HFFc6 (cell line): Measurements from ENCODE around the gene PPP3CA. TPM values are rescaled to one million over a fixed set of nuclear protein-coding genes. Genes with fewer than 3 reads are reported as not detected.

Source experiments
- DNase-seq: peaks from one replicate; pipeline ENCODE4 v3.0.0-alpha.2; 2018
- H3K27ac Mint-ChIP-seq: 2 replicates; pipeline ENCODE4 v1.8.0; 2020; ENCODE audit warnings: mild to moderate bottlenecking, mixed read lengths
- H3K27me3 Mint-ChIP-seq: 2 replicates; pipeline ENCODE4 v1.8.0; 2021; ENCODE audit warnings: mild to moderate bottlenecking, moderate library complexity, mixed read lengths; ENCODE audit not compliant: insufficient read depth
- H3K36me3 Mint-ChIP-seq: 2 replicates; pipeline ENCODE4 v1.8.0; 2021; ENCODE audit warnings: low read depth, mixed read lengths
- H3K4me1 Mint-ChIP-seq: 2 replicates; pipeline ENCODE4 v1.8.0; 2020; ENCODE audit warnings: low read depth, mixed read lengths
- H3K4me3 Mint-ChIP-seq: 2 replicates; pipeline ENCODE4 v1.8.0; 2020; ENCODE audit warnings: mild to moderate bottlenecking, moderate library complexity, mixed read lengths
- H3K9me3 Mint-ChIP-seq: 2 replicates; pipeline ENCODE4 v1.8.0; 2020; ENCODE audit warnings: mild to moderate bottlenecking, mixed read lengths
- CTCF ChIP-seq: fragments of 200-600 bp; sonication (generic); IDR thresholded peaks from 2 replicates; pipeline ENCODE4 v1.5.0; 2021; ENCODE audit warnings: antibody characterized with exemption, mild to moderate bottlenecking
- total RNA-seq, 6 experiments: library from RNA; stranded (reverse); fragmentation: NEBNext Ultra II Directional; extraction: Animal tissue kit (Norgen Biotek cat#: 25700); gene quantifications; 2 replicates in 1 of 6; 3 replicates in 5 of 6; pipeline ENCODE4 v1.2.3, GENCODE V29; 2021

PPP3CA gene
- total RNA-seq, 6 experiments from 2014 or later: 45.9 to 59.6 (median 55.0) TPM

- no peak for DNase-seq
- H3K36me3 Mint-ChIP-seq: peaks cover 9% of the 10 kb centered on the region
- H3K4me1 Mint-ChIP-seq: peaks cover 21% of the 10 kb centered on the region
- H3K27ac Mint-ChIP-seq: peak overlapping the region; percentile 72
- no peak for TF ChIP-seq CTCF
- H3K9me3 Mint-ChIP-seq: no peaks in the 10 kb centered on the region
- no peak overlapping the region for H3K4me3 Mint-ChIP-seq
- no peaks in the 10 kb centered on the region for H3K27me3 Mint-ChIP-seq
Measured at GRCh38 chr4:101192244-101192643, 155.1 kb downstream of the PPP3CA start.

DNA sequence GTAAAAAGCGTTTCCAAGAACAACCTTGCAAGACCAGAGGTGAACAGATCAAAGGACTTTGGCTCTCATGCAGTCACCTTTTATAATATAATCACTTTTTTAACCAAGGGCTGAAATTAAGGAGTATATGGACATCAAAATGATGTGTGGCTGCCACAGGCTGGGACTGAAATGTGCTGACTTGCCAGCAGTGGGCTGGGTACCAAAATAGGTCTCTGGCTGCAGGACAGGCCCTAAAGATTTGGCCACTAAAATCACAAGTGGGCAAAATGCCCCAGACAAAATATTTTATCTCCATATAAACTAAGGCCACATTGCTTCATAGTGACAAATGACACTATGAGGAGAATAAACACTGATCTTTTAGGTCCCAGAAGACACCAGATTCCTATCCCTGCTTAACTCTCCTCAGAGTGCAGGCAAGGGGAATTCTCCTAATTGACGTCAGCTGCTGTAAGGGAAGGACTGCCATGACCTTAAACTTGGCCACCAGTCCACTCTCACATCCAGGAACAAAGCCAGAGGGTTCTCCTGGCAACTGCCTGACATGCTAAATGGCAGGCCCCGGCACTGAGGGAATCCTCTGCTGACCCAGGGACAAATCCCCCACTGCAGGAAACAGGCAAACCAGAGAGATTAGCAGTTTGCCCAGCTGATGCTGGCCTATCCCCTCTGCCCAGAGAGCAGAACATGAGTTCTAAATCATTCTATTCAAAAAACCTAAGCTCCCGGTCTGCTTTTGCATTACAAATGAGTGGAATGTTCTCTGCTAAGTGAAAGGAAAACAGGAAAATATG, 155.8 kb downstream of the PPP3CA start:
- no peak for TF ChIP-seq CTCF
- DNase-seq: peak; percentile 69
- Mint-ChIP-seq H3K4me3 (peak overlapping the region; percentile 33; the same call in 1 of the 2 replicates), H3K27me3 (no peaks in the 10 kb centered on the region), H3K27ac (peak overlapping the region; percentile 72), H3K4me1 (peaks cover 21% of the 10 kb centered on the region), H3K9me3 (no peaks in the 10 kb centered on the region), H3K36me3 (peaks cover 9% of the 10 kb centered on the region)

DNA sequence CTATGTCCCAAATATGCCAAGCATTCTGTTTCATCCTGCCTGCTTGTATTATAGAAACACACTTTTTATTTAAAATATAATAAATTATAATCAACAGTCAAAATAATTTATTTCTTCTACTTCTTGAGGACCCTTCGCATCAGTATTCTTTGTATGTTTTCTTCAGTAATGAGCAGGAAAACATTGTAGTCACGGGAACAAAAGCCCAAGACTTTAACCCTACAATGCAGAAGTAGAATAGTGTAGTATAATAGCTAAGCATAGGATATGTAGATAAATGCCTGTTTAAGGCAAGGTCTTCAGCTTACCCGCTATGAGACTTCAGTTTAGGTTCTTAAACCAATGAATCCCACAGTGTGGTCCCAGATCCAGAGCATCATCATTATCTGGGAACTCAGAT, 156.6 kb downstream of the PPP3CA start:
- DNase-seq: no peak
- no peak for TF ChIP-seq CTCF
- Mint-ChIP-seq H3K27me3 (no peaks in the 10 kb centered on the region), H3K4me3 (no peak overlapping the region), H3K36me3 (peaks cover 9% of the 10 kb centered on the region), H3K9me3 (no peaks in the 10 kb centered on the region), H3K27ac (no peak overlapping the region), H3K4me1 (peaks cover 21% of the 10 kb centered on the region)

- H3K9me3 Mint-ChIP-seq: no peaks in the 10 kb centered on the region
- H3K4me1 Mint-ChIP-seq: peaks cover 30% of the 10 kb centered on the region
- no peak for TF ChIP-seq CTCF
- no peak overlapping the region for H3K4me3 Mint-ChIP-seq
- no peaks in the 10 kb centered on the region for H3K27me3 Mint-ChIP-seq
- H3K27ac Mint-ChIP-seq: no peak overlapping the region
- peaks cover 6% of the 10 kb centered on the region for H3K36me3 Mint-ChIP-seq
- DNase-seq: no peak
Measured at GRCh38 chr4:101188906-101189305, 158.4 kb downstream of the PPP3CA start.

DNA sequence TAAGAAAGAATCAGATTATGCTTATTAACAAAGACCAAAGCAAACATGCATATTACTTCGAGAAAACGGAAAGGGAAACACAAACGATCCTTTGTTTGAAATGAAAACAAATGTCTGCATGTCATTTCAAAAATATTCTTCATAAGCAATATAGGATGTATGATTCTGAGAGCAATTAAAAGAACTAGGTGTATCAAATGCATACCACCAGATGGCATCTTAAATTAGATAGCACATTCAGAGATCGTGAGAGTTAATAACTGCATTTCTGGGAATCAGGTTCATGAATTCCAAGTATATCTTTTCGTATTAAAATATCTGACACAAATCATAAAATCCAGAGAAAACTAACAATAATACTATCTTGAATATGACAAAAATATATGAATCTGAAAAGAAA, 159.5 kb downstream of the PPP3CA start:
- Mint-ChIP-seq H3K4me3 (no peak overlapping the region), H3K27me3 (no peaks in the 10 kb centered on the region), H3K4me1 (peaks cover 36% of the 10 kb centered on the region), H3K36me3 (peaks cover 2% of the 10 kb centered on the region), H3K27ac (no peak overlapping the region), H3K9me3 (no peaks in the 10 kb centered on the region)
- peak; percentile 61 for TF ChIP-seq CTCF
- no peak for DNase-seq
